ENCODE measurements around the gene NUP133.

Gene NUP133

GRCh38 chr1:229495782-229496181 lies 12.4 kb downstream of the NUP133 start:
- H3K36me3 ChIP-seq (ENCODE audit: control insufficient read depth in 2 of 2, insufficient read depth in 1 of 2, low read length in 2 of 2) = peaks cover 95 to 97% of the 10 kb centered on the region in 2 experiments
- POLR2A ChIA-PET = interaction anchor here (0.6 kb wide), 1 partner anchor 895 kb away, joined by 3 read pairs; no protein-coding TSS in a partner anchor
- CTCF ChIA-PET = interaction anchor here (0.6 to 2.4 kb wide), 5 partner anchors 13 to 831 kb away, joined by 3 to 13 read pairs (median 4); partner anchors contain the start of gene NUP133

More at GRCh38 chr1:229495782-229496181, 12.4 kb downstream of the NUP133 start:
- no peaks in the 10 kb centered on the region for H3K4me1 ChIP-seq (ENCODE audit: control insufficient read depth, insufficient read depth, low read length)
- no peak overlapping the region for H3K4me3 ChIP-seq (ENCODE audit: low read depth, low read length)
- H3K9me3 ChIP-seq (ENCODE audit: control insufficient read depth, insufficient read depth, low read depth, low read length) = no peaks in the 10 kb centered on the region
- no peak overlapping the region for H3K27ac ChIP-seq (ENCODE audit: extremely low read depth, low read depth, low read length)
- TF ChIP-seq ZNF354C (tag by site-specific recombination; IDR thresholded peaks at IDR 0.05; ENCODE audit: borderline replicate concordance, low read depth) (no peak), ZNF777 (tag by site-specific recombination; IDR thresholded peaks at IDR 0.05; ENCODE audit: borderline replicate concordance) (no peak), ZFP37 (tag by site-specific recombination; IDR thresholded peaks at IDR 0.05) (no peak), ZNF843 (tag by site-specific recombination; IDR thresholded peaks at IDR 0.05) (no peak), REST (tag by site-specific recombination; IDR thresholded peaks at IDR 0.05) (no peak), WT1 (tag by site-specific recombination; IDR thresholded peaks at IDR 0.05) (no peak), ZNF280C (tag by site-specific recombination; IDR thresholded peaks at IDR 0.05) (no peak), SETDB1 (IDR thresholded peaks at IDR 0.05; ENCODE audit: insufficient read length, low read length) (no peak), ZNF76 (tag by site-specific recombination; IDR thresholded peaks at IDR 0.05; ENCODE audit: borderline replicate concordance, low read depth) (no peak), ZNF518A (tag by site-specific recombination; conservative IDR thresholded peaks at IDR 0.05; ENCODE audit: low read depth) (no peak), ZNF221 (tag by site-specific recombination; IDR thresholded peaks at IDR 0.05; ENCODE audit: borderline replicate concordance) (no peak), ZBTB48 (tag by site-specific recombination; IDR thresholded peaks at IDR 0.05) (no peak), ZNF701 (tag by site-specific recombination; IDR thresholded peaks at IDR 0.05) (no peak), ZBTB1 (tag by site-specific recombination; IDR thresholded peaks at IDR 0.05) (no peak), AEBP2 (tag by site-specific recombination; IDR thresholded peaks at IDR 0.05; ENCODE audit: borderline replicate concordance) (no peak)
- TF ChIP-seq, protein P1, sequence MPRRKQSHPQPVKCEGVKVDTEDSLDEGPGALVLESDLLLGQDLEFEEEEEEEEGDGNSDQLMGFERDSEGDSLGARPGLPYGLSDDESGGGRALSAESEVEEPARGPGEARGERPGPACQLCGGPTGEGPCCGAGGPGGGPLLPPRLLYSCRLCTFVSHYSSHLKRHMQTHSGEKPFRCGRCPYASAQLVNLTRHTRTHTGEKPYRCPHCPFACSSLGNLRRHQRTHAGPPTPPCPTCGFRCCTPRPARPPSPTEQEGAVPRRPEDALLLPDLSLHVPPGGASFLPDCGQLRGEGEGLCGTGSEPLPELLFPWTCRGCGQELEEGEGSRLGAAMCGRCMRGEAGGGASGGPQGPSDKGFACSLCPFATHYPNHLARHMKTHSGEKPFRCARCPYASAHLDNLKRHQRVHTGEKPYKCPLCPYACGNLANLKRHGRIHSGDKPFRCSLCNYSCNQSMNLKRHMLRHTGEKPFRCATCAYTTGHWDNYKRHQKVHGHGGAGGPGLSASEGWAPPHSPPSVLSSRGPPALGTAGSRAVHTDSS (tag by site-specific recombination; IDR thresholded peaks at IDR 0.05) = no peak
- TF ChIP-seq, protein P2, sequence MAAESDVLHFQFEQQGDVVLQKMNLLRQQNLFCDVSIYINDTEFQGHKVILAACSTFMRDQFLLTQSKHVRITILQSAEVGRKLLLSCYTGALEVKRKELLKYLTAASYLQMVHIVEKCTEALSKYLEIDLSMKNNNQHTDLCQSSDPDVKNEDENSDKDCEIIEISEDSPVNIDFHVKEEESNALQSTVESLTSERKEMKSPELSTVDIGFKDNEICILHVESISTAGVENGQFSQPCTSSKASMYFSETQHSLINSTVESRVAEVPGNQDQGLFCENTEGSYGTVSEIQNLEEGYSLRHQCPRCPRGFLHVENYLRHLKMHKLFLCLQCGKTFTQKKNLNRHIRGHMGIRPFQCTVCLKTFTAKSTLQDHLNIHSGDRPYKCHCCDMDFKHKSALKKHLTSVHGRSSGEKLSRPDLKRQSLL (tag by site-specific recombination; IDR thresholded peaks at IDR 0.05) = no peak
